GM19395 (cell line): ENCODE measurements around the gene DRC7.
"Not testable (repeated sequence)": the region's sequence is repeated elsewhere in the genome, so short reads cannot be mapped to it uniquely, and the experiment has no call there.

Experiments used
- ATAC-seq: cut with Tn5 transposase; IDR thresholded peaks from one replicate; pipeline ENCODE4 v1.9.1; 2021; ENCODE audit warnings: mild to moderate bottlenecking, moderate library complexity; ENCODE audit not compliant: unreplicated experiment

DRC7 gene

DNA sequence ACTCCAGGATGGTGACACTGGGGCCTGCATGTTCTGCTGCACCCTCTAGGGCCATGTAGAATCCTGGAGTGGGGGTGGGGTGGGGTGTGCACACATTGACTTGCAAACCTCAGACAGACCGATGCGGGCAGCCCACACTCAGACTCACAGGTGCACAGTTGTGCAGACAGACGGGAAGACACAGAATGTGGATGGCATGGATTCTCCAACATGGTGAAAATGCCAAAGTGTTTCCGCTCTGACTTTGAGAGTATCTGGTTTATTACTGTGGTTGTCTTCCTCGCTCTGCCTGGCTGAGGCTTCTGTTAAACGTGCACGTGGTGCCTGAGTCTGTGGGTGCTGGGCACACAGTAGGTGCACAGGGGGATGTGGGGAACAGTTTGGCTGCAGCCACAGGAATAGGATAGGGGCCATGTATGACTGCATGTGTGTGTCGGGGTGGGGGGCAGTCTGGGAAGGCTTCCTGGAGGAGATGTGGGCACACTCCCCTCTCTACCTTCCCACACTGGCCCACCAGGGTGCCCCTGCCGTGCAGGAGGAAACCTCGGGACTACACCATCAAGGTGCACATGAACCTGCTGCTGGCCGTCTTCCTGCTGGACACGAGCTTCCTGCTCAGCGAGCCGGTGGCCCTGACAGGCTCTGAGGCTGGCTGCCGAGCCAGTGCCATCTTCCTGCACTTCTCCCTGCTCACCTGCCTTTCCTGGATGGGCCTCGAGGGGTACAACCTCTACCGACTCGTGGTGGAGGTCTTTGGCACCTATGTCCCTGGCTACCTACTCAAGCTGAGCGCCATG, 35.5 kb upstream of the DRC7 start:
- ATAC-seq = no peak

DNA sequence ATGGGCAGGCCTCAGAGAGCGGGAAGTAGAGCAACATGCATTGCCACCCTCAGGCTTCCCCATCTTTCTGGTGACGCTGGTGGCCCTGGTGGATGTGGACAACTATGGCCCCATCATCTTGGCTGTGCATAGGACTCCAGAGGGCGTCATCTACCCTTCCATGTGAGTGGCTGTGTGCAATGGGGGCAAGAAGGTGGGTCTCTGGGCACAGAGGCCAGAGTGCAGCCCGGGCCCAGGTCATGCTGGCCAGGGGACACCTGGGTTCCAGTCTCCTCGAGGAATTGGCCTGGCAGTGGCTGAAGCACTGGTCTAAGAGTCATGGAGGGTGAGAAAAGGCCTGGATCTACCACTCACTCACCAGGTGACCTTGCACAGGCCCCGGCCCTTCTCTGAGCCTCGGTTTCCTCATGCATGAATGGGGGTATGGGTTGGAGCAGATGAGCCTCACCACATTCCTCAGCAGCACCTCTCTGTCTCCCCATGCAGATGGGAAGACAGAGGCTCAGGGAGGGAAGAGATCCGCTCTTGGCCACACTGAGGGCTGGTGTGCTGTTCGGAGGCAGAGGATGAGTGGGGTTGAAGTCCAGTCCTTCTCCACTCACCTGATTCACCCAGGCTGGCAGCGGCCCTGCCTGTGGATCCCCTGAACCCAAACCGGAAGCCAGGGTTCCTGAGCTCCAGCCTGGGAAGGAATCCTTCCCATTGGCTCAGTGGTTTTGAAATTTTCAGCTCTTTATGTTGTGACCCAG, 33.7 kb upstream of the DRC7 start:
- no peak for ATAC-seq

DNA sequence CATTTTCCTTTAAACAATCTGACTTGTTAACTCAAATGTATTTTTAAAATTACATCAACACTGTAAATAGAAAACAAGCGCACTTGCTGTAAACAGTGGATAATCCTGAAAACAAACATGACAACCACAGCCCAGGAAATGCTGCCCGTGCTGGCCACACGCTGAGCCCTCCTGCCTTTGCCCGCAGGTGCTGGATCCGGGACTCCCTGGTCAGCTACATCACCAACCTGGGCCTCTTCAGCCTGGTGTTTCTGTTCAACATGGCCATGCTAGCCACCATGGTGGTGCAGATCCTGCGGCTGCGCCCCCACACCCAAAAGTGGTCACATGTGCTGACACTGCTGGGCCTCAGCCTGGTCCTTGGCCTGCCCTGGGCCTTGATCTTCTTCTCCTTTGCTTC, 33.1 kb upstream of the DRC7 start:
- no peak for ATAC-seq

DNA sequence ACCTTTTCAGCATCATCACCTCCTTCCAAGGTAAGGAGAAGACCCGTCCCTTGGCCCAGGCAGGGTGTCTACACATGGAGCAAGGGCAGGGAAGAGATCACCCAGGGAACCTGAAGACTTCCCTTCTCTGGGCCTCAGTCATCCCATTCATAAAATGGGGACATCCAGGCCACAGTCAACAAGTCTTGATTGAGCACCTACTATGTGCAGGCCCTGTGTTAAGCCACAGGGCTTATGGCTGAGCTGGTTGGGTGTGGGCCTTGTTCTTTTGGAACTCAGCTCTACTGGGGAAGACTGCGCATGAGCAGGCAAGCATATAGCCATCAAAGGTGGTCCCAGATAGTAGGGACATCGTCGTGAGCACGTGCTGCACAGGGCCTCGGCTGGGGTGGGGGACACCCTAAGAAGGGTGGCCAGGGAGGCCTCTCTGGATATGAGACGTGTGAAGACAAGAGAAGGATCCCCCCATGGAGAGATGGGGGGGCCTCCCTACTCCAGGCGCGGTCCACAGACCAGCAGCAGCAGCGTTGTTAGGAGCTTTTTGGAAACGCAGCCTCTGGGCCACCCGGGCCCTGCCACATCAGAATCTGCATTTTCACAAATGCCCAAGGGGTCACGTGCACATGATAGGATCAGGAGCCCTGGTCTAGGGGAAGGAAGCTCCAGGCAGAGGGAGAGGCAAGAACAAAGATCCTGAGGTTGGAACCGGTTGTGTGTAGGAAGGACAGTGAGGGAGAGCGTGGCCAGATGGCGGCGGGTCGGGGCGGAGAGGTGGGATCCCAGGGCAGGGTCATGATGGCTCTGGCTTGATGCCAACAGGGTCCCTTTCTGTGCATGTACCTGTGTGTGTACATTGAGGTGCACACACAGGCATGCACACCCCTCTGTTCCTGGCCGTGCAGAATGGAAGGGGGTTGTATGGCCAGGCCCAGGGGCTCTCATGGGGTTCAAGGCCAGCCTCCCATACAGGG, 32.4 kb upstream of the DRC7 start:
- ATAC-seq = no peak

DNA sequence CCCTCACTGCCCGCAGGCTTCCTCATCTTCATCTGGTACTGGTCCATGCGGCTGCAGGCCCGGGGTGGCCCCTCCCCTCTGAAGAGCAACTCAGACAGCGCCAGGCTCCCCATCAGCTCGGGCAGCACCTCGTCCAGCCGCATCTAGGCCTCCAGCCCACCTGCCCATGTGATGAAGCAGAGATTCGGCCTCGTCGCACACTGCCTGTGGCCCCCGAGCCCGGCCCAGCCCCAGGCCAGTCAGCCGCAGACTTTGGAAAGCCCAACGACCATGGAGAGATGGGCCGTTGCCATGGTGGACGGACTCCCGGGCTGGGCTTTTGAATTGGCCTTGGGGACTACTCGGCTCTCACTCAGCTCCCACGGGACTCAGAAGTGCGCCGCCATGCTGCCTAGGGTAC, 31.2 kb upstream of the DRC7 start:
- no peak for ATAC-seq

DNA sequence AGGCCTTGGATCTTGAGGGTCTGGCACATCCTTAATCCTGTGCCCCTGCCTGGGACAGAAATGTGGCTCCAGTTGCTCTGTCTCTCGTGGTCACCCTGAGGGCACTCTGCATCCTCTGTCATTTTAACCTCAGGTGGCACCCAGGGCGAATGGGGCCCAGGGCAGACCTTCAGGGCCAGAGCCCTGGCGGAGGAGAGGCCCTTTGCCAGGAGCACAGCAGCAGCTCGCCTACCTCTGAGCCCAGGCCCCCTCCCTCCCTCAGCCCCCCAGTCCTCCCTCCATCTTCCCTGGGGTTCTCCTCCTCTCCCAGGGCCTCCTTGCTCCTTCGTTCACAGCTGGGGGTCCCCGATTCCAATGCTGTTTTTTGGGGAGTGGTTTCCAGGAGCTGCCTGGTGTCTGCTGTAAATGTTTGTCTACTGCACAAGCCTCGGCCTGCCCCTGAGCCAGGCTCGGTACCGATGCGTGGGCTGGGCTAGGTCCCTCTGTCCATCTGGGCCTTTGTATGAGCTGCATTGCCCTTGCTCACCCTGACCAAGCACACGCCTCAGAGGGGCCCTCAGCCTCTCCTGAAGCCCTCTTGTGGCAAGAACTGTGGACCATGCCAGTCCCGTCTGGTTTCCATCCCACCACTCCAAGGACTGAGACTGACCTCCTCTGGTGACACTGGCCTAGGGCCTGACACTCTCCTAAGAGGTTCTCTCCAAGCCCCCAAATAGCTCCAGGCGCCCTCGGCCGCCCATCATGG, 30.5 kb upstream of the DRC7 start:
- ATAC-seq = no peak

DNA sequence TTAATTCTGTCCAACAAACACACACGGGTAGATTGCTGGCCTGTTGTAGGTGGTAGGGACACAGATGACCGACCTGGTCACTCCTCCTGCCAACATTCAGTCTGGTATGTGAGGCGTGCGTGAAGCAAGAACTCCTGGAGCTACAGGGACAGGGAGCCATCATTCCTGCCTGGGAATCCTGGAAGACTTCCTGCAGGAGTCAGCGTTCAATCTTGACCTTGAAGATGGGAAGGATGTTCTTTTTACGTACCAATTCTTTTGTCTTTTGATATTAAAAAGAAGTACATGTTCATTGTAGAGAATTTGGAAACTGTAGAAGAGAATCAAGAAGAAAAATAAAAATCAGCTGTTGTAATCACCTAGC, 30.0 kb upstream of the DRC7 start:
- ATAC-seq = no peak

DNA sequence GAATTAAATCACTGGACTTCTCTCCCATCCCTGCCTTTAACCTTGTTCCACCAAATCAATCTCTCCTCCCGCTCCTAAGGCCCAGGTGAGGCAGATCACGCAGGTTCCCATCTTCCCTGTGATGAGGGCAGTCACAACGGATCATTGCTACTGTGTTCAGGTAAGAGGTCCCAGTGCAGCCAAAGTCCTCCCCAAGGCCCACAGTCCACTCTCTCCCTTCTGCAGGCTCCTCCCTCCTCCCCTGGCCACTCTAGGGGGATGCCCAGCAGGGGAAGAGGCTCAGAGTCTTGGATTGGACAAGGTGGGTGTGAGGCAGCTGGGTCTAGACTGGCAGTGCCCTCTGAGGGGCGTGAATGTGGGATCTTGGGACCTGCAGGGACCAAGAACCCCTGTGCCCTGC, 29.1 kb upstream of the DRC7 start:
- no peak for ATAC-seq

DNA sequence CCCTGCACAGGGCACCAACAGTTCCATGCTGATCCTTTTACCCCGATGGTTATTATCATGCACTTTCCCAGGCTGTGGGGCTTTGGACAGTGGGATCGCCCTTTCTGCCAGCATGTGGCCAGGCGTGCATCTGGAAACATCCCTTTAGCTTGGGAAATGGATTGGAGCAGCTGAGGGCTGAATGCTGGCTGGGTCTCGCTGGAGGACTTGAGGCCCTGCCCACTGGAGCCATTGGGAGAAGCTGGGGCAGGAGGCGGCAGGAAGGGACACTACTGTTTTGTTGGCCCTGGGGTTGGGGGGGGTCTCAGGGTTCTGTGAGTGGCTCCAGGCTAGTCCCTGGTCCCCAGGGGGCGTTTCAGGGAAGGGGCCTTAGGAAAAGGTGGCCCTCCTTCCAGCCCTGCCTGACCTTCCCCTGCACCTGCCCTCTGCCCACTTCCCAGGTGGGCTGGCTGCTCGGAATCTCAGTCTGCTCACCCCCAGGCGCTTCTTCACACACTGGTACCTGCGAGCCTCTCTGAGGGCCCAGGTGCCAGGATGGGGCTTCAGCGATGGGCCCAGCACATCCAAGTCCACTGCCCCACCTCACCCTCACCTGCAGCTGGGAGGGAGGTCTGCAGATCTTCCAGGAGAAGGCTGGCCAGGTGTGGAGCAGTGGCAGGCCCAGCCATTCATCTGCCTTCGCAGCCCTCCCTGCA, 28.1 kb upstream of the DRC7 start:
- no peak for ATAC-seq

DNA sequence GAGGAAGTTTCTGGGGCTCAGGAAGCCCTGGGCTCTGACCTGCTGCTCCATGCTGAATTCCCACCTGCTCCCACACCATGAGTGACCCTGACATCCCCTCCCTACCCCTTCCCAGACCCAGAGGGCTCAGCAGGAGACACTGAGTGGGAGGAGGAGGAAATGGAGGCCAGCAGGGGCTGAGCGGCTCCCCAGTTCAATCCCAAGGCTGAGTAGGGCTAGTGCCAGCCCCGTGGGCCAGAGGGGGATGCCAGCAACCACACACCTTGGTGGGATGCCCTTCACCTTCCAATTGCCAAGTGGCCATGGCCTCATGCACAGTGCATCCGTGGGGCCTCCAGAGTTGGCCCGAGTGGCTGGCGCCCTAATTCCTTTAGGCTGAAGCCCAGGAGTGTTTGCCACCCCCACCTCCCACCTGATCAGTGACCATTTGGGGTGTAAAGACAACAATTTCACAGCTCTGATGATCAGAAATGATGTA, 27.5 kb upstream of the DRC7 start:
- no peak for ATAC-seq

DNA sequence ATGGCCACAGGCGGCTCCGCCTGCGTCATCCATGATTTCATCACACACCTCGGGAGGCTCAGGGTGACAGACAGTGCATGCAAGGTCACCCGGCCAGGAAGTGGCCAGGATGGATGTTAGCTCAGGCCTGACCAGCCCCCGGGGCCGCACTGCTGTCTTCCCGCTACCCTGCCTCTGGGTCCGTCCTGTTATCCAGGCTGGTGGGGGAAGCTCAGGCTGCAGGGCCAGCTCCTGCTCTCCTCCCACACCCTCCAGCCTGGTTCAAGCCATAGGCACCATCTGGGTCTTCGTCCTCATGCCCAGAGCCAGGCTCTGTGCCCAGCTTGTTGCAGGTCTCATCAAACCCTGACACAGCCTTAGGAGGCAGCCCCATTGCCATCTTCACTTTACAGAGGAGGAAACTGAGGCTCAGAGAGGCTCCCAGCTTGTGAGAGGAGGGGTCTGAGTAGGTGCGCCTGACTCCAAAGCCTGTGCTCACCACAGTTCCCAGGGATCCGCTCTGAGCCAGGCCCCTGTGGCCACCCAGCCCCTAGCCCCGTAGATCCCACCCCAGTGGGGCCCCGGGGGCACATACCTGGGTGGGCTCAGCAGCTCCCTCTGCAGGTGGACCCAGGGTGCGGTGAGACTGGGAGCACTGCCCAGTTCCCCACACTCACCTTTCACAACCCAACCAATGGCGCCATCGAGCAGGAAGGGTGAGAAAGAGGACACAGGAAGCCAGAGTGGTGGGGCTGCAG, 26.9 kb upstream of the DRC7 start:
- no peak for ATAC-seq

DNA sequence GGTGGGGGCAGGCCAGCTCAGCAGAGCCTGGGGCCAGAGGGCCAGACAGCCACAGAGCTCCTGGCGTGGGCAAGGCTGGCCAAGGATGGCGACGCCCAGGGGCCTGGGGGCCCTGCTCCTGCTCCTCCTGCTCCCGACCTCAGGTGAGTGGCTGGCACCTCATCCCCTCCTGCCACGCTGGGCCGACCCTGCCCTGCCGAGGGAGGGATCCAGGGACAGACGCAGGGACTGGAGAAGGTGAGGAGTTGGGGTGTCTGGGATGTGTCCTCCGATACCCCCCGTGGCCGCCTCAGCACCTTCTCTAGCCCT, 26.4 kb upstream of the DRC7 start, which contains the start of gene ADGRG3:
ADGRG3 (plus strand) TSS at position 44 of the 309 bp plus-strand sequence; CDS start at position 86, 42 bp downstream.
- no peak for ATAC-seq

DNA sequence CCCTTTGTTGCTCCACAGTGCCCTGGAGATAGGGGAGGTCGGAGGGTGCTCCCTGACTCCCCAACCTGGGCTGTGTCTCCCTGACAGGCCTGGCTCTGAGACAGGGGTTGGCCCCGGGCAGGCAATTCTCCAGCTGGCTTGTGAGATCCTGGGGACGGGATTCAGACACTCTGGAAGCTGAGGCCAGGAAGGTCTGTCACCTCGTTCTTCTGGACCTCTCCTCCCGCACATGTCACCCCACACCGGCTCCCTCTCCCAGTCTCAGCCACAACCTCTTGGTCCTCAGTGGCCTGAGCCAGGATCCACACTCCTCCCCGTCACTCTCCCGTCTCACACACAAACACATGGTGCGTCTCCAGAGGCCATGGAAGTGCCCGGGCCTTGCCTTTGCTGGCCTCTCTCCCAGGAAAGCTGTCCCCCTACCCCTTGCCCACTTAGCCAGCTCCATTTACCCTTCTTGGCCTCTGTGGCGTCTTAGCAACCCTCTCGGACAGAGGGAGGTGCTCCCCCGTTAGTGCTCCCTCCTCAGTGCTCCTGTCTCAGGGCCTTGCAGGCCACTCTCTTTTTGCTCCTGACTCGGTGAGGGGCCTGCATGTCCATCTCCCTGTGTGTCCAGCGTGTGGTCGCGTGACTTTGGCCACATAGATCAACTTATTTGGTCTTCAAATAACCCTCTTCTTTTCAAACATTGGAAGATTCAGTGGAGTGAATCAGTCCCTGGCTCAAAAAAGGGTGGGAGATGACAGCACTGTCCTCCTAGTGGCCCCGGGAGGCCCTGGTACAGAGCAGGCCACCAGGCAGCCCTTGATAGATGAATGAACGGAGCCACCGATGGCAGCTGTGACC, 25.8 kb upstream of the DRC7 start:
- ATAC-seq = no peak

DNA sequence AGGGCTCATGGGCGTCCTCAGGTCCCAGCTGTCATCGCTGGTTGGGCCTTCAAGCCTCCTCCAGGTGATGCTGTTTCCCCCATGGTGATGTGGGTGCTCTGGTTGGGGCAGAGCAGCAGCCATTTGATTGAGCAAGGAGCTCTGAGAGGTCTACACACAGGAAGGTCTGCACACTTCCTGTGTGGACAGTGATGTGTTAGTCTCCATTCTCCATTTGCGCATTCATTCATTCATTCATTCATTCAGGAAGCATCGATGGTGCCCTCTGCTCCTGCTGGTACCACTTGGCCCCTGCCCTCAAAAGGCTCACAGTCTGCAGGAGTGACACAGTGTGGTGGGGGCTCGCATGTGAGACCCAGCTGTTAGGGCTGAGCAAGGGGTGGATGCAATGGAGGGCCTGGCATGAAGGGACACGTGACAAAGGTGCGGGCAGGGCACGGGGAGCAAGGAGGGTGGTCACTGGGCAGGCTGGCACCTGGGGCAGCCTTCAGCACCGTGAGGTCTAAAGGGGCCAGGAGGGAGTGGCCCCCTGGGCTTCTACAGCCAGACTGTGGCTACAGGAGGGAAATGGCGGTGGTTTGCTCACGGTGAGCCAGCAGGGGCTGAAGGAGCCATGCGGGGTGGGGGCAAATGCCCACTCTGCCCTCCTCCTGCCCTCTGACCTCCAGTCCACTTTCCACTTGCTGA, 25.0 kb upstream of the DRC7 start:
- no peak for ATAC-seq

DNA sequence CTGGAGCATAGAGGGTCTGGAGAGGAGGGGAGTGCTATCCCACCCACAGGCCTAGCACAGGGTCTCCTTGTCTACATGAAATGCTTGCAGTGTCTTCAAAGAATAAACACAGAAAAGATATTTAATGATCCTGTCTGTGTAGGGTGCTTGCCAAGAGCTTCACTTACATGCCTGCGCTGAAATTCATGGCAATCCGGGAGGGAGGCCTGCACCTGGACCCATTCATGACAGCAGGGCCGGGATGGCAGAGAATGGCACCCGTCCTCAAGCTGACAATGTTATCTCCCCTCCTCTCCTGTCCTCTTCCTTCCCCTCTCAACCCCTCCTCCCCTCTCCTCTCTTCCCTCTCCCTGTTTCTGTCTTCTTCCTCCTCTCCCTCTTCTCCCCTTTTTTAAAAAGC, 24.4 kb upstream of the DRC7 start:
- ATAC-seq = no peak

DNA sequence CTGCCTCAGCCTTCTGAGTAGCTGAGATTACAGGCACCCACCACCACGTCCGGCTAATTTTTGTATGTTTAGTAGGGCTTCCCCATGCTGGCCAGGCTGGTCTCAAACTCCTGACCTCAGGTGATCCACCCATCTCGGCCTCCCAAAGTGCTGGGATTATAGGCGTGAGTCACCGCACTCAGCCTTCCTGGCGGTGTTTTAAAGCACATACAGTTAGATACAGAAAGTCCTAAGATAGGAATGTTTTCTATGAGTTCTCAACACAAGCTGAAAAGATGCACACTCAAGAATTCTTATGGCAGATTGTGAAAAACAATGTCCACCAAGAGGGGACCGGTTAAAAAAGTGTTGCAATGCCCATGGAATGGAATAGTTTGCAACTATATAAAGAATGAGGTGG, 23.2 kb upstream of the DRC7 start:
- ATAC-seq = not testable (repeated sequence)

DNA sequence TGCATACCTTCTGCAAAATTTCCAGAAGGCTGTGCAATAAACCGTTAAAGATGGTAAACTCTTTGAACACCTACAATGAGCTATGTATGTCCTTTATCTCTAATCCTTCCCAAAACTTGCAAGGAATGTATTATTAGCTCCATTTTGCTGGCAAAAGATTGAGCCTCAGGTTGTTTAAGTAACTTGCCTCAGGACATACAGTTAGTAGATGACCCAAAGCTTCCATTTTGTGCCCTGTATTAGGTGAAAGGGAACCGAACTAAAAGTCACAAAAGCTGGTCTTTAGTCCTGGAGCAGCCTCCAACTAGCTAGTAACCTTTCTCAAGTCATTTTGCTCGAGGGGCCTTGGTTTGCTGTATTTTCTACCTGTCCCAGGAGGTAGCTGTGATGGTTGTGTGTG, 22.2 kb upstream of the DRC7 start:
- no peak for ATAC-seq

DNA sequence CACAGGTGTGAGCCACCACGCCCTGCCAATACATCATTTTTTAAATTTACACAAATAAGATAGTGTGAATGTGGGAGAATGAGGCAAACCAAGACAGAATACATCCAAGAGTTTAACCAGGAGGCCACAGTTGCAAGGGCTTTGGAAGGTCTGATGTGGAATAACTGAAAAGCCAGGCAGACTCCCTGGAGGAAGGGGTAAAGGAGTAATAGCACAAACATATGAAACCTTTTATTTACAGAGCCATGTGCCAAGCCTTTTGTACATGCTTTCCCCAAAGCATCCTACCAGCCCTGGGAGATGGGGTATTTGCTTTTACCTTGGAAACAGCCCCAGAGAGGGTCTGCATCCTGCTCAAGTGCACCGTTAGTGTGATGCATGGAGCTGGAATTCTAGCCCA, 21.8 kb upstream of the DRC7 start:
- ATAC-seq = no peak
